SJSA1 (cell line): ENCODE measurements around the gene PLAAT4. TPM values are rescaled to one million over a fixed set of nuclear protein-coding genes. Genes with fewer than 3 reads are reported as not detected.
A peak's percentile ranks its signal among the peaks of the same experiment; 100 is the strongest.
"Not testable (repeated sequence)": the region's sequence is repeated elsewhere in the genome, so short reads cannot be mapped to it uniquely, and the experiment has no call there.

ENCODE experiments used
- DNase-seq, 2 experiments: peaks; one replicate each; pipeline ENCODE4 v3.0.0-alpha.2; 2015 to 2020; ENCODE audit warnings: low spot score in 2 of 2, low read depth in 1 of 2
- H3K27ac ChIP-seq: fragments of 250-450 bp; sonication (Bioruptor Pico); 2 replicates; pipeline ENCODE4 v1.5.1; 2020; ENCODE audit warnings: mild to moderate bottlenecking, moderate library complexity
- H3K27me3 ChIP-seq: fragments of 250-450 bp; sonication (Bioruptor Pico); replicated peaks from 2 replicates; pipeline ENCODE4 v1.5.1; 2020; ENCODE audit warnings: mild to moderate bottlenecking, moderate library complexity
- H3K36me3 ChIP-seq: fragments of 250-450 bp; sonication (Bioruptor Pico); 2 replicates; pipeline ENCODE4 v1.5.1; 2020; ENCODE audit warnings: mild to moderate bottlenecking
- H3K4me1 ChIP-seq: fragments of 250-450 bp; sonication (Bioruptor Pico); replicated peaks from 2 replicates; pipeline ENCODE4 v1.6.1; 2021; ENCODE audit warnings: mild to moderate bottlenecking
- H3K4me3 ChIP-seq: fragments of 250-450 bp; sonication (Bioruptor Pico); 2 replicates; pipeline ENCODE4 v1.5.1; 2020; ENCODE audit warnings: mild to moderate bottlenecking
- H3K9me3 ChIP-seq: fragments of 250-450 bp; sonication (Bioruptor Pico); replicated peaks from 2 replicates; pipeline ENCODE4 v1.5.1; 2020; ENCODE audit warnings: mild to moderate bottlenecking
- total RNA-seq: library from RNA; depleted of rRNA; stranded (reverse); fragments of >200 nt; shearing (Covaris generic); gene quantifications from 2 replicates; pipeline ENCODE4 v1.2.3, GENCODE V29; 2014

PLAAT4 gene
- total RNA-seq, 1 experiment from 2014 or later, result 32.1 TPM

- H3K4me3 ChIP-seq, result peak overlapping the region; percentile 30
- H3K36me3 ChIP-seq, result no peaks in the 10 kb centered on the region
- peaks cover 32% of the 10 kb centered on the region for H3K4me1 ChIP-seq
- no peaks in the 10 kb centered on the region for H3K27me3 ChIP-seq
- H3K27ac ChIP-seq, result peak overlapping the region; percentile 26
- H3K9me3 ChIP-seq, result no peaks in the 10 kb centered on the region
- DNase-seq, result no peak
Measured at GRCh38 chr11:63537293-63538101, 889 bp downstream of the PLAAT4 start.

GRCh38 chr11:63542506-63542905 lies 5.9 kb downstream of the PLAAT4 start:
- H3K9me3 ChIP-seq, H3K27ac ChIP-seq, H3K36me3 ChIP-seq, H3K27me3 ChIP-seq, DNase-seq, H3K4me3 ChIP-seq, H3K4me1 ChIP-seq: not testable (repeated sequence)

GRCh38 chr11:63543711-63544110 lies 7.1 kb downstream of the PLAAT4 start:
- no peaks in the 10 kb centered on the region for H3K36me3 ChIP-seq
- H3K4me1 ChIP-seq, result no peaks in the 10 kb centered on the region
- no peaks in the 10 kb centered on the region for H3K9me3 ChIP-seq
- no peak for DNase-seq
- no peak overlapping the region for H3K4me3 ChIP-seq
- H3K27ac ChIP-seq, result no peak overlapping the region
- no peaks in the 10 kb centered on the region for H3K27me3 ChIP-seq

GRCh38 chr11:63547061-63547460 lies 10.5 kb downstream of the PLAAT4 start:
- Histone ChIP-seq H3K27ac (no peak overlapping the region), H3K9me3 (no peaks in the 10 kb centered on the region), H3K4me3 (no peak overlapping the region), H3K27me3 (no peaks in the 10 kb centered on the region), H3K36me3 (no peaks in the 10 kb centered on the region), H3K4me1 (no peaks in the 10 kb centered on the region)
- no peak for DNase-seq

GRCh38 chr11:63548178-63548577 lies 11.6 kb downstream of the PLAAT4 start:
- Histone ChIP-seq H3K4me1 (no peaks in the 10 kb centered on the region), H3K36me3 (no peaks in the 10 kb centered on the region), H3K9me3 (no peaks in the 10 kb centered on the region), H3K4me3 (no peak overlapping the region), H3K27me3 (no peaks in the 10 kb centered on the region), H3K27ac (no peak overlapping the region)
- DNase-seq, result no peak

GRCh38 chr11:63549411-63549810 lies 12.8 kb downstream of the PLAAT4 start:
- DNase-seq, result no peak
- H3K4me3 ChIP-seq, result no peak overlapping the region

GRCh38 chr11:63550156-63550700 lies 13.6 kb downstream of the PLAAT4 start:
- not testable (repeated sequence) for H3K4me3 ChIP-seq, H3K36me3 ChIP-seq, H3K9me3 ChIP-seq, H3K27ac ChIP-seq, H3K4me1 ChIP-seq, DNase-seq, H3K27me3 ChIP-seq

More at GRCh38 chr11:63549411-63549810, 12.8 kb downstream of the PLAAT4 start:
- Histone ChIP-seq H3K9me3 (no peaks in the 10 kb centered on the region), H3K27ac (no peak overlapping the region), H3K4me1 (no peaks in the 10 kb centered on the region; the same call in 1 of the 2 replicates), H3K27me3 (no peaks in the 10 kb centered on the region), H3K36me3 (no peaks in the 10 kb centered on the region)

- no peaks in the 10 kb centered on the region for H3K27me3 ChIP-seq
- no peaks in the 10 kb centered on the region for H3K9me3 ChIP-seq
- H3K27ac ChIP-seq, result no peak overlapping the region
- no peaks in the 10 kb centered on the region; the same call in 1 of the 2 replicates for H3K4me1 ChIP-seq
- no peak overlapping the region for H3K4me3 ChIP-seq
- DNase-seq, result peak in 1 of 2 experiments; percentile 37
- no peaks in the 10 kb centered on the region for H3K36me3 ChIP-seq
Measured at GRCh38 chr11:63551091-63551888, 14.7 kb downstream of the PLAAT4 start.

- Histone ChIP-seq H3K4me1 (no peaks in the 10 kb centered on the region; the same call in 1 of the 2 replicates), H3K9me3 (no peaks in the 10 kb centered on the region), H3K27ac (no peak overlapping the region), H3K4me3 (no peak overlapping the region), H3K36me3 (no peaks in the 10 kb centered on the region), H3K27me3 (no peaks in the 10 kb centered on the region)
- no peak for DNase-seq
Measured at GRCh38 chr11:63551889-63552266, 15.3 kb downstream of the PLAAT4 start.

- H3K27ac ChIP-seq, result no peak overlapping the region
- H3K27me3 ChIP-seq, result no peaks in the 10 kb centered on the region
- H3K4me3 ChIP-seq, result no peak overlapping the region
- no peaks in the 10 kb centered on the region; the same call in 1 of the 2 replicates for H3K4me1 ChIP-seq
- H3K9me3 ChIP-seq, result no peaks in the 10 kb centered on the region
- DNase-seq, result peak in 1 of 2 experiments; percentile 27
- H3K36me3 ChIP-seq, result no peaks in the 10 kb centered on the region
Measured at GRCh38 chr11:63552921-63553320, 16.3 kb downstream of the PLAAT4 start.

- Histone ChIP-seq H3K27ac (no peak overlapping the region), H3K4me3 (no peak overlapping the region), H3K4me1 (no peaks in the 10 kb centered on the region; the same call in 1 of the 2 replicates), H3K27me3 (no peaks in the 10 kb centered on the region), H3K9me3 (no peaks in the 10 kb centered on the region), H3K36me3 (no peaks in the 10 kb centered on the region)
- DNase-seq, result peak in 1 of 2 experiments; percentile 35
Measured at GRCh38 chr11:63553759-63554158, 17.2 kb downstream of the PLAAT4 start.

- Histone ChIP-seq H3K4me3 (no peak overlapping the region), H3K4me1 (no peaks in the 10 kb centered on the region; the same call in 1 of the 2 replicates), H3K36me3 (no peaks in the 10 kb centered on the region), H3K9me3 (no peaks in the 10 kb centered on the region), H3K27me3 (no peaks in the 10 kb centered on the region), H3K27ac (no peak overlapping the region)
- DNase-seq, result peak in 1 of 2 experiments; percentile 19
Measured at GRCh38 chr11:63554877-63555223, 18.2 kb downstream of the PLAAT4 start.

GRCh38 chr11:63556404-63557013 lies 19.9 kb downstream of the PLAAT4 start:
- Histone ChIP-seq H3K27ac (no peak overlapping the region), H3K27me3 (no peaks in the 10 kb centered on the region), H3K9me3 (no peaks in the 10 kb centered on the region), H3K4me1 (peaks cover 5% of the 10 kb centered on the region), H3K4me3 (no peak overlapping the region), H3K36me3 (no peaks in the 10 kb centered on the region)
- DNase-seq, result no peak
